ENCODE measurements around the gene PDCD2.
"Not testable (repeated sequence)": the region's sequence is repeated elsewhere in the genome, so short reads cannot be mapped to it uniquely, and the experiment has no call there.

PDCD2 gene

GRCh38 chr6:170584181-170584953 lies at the start of gene PDCD2:
PDCD2 (minus strand) TSS chr6:170584637; CDS start chr6:170584581, 56 bp downstream.
- DNase-seq: peak; percentile 89

DNA sequence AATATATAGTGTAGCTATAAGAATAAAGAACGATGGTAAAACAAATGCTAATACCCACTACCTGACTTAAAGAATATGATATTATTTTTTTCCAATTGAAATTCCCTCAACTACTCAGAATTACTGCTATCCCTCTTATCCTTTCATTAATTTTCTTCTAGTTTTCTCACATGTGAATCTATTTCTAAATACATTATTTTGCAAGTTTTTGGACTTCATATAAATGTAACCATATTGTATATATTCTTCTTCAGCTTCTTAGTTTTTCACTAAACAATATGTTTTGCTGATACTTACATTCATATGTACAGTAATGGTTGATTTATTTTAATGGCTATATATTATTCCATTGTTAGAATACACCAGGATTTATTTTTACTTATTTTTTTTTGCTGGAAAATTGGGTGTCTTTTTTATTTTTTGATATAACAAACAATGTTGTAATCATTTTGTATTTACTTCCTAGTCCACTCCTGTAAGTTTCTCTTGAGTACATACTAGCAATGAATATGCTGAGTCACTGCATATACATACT lies 31.6 kb upstream of the PDCD2 start:
- DNase-seq: not testable (repeated sequence)

- DNase-seq: not testable (repeated sequence)
Observed at GRCh38 chr6:170612256-170612804, 27.9 kb upstream of the PDCD2 start.

DNA sequence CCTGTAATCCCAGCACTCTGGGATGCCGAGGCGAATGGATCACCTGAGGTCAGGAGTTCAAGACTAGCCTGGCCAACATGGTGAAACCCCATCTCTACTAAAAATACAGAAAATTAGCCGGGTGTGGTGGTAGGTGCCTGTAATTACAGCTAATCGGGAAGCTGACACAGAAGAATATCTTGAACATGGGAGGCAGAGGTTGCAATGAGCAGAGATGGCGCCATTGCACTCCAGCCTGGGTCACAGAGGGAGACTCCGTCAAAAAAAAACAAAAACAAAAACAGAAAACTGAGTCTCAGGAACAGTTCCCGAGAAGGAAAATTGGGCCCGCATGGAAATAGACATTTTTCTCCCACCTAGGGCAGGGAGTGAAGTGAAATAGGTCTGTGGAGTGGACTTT lies 24.8 kb upstream of the PDCD2 start:
- not testable (repeated sequence) for DNase-seq

DNA sequence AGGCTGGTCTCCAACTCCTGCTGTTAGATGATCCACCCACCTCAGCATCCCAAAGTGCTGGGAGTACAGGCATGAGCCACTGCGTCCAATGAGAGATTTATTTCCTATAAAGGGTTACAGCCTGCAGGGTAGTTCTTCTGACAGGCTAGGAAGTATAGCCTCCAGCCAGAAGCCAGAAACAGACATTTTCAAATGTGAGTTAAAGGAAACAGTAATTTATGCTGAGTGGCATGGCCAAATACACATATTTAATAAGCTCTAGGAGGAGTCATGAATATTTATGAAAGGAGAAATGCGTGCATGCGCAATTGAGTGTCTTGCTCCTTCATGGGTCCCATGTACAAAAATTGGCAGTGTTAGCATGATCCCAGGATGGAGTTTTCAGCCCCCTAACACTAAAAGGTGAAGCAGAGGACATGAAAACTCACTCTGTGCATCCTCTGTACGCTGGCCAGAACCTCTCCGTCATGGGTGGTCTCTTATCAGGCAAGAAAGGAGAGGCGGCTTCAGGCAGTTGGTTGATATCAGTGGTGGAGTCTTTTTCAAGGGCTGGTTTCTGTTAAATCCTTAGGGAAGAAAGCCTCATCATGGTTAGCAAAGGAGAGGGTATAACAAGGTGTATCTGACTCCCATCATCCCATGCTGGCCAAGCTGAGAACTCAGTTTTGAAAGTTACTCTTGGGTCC lies 21.3 kb upstream of the PDCD2 start:
- DNase-seq: no peak

DNA sequence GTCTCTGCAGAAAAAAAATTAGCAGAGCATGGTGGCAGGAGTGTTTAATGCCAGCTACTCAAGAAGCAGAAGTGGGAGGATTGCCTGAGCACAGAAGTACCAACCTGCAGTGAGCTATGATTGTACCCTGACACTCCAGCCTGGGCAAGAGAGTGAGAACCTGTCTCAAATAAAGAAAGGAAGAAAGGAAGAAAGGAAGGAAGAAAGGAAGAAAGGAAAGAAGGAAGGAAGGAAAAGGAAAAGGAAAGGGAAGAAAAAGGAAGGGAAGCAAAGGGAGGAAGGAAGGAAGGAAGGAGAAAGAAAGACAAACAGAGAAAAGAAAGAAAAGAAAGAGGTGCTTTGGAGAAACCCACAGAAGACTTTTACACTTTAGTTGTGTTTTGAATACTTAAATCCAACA lies 12.8 kb upstream of the PDCD2 start:
- no peak for DNase-seq

- DNase-seq: no peak
Observed at GRCh38 chr6:170596426-170596825, 12.0 kb upstream of the PDCD2 start.

- no peak for DNase-seq
Observed at GRCh38 chr6:170590725-170591124, 6.3 kb upstream of the PDCD2 start.

DNA sequence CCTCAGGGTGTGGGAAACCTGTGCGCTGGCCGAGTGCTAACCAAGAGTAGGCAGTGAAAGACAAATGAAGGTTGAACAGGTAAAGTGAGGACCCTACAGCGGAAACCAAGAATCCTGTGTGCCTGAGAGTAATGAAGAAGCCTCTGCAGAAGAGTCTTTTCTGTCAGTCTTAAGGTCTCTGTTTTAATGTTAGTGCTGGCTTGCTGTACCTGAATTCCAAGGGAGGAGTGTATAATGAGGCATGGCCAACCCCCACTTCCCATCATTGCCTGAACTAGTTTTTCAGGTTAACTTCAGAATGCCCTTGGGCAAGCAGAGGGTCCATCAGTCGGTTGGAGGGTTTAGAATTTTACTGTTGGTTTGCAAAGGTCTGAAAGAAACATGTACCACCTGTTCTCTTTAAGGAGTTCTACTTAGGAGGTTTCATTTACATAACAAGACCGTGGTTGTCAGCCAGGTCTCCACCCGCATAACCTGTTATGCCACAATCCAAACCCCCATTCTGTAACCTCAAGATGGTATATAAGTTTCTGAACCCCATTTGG lies 589 bp upstream of the PDCD2 start:
- DNase-seq: no peak

DNA sequence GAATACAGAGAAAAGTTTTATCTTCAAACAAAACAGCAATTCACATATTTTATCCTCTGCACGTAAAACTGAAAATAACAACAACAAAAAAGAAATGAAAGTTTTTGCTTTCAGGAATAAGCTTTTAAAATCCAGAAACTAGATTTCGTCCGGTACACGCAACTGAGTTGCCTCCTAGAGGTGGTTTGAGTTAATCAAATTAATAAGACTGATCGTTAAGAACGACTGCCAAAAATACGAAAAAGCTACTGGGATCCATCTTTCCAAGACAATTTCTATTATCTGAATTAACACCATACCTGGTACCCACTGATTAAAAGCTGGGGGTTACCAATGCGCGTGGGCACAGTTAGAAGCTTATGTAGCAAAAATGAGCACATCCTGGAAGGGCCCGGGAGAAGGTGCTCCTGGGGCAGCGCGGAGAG lies 669 bp downstream of the PDCD2 start:
- DNase-seq: no peak

GRCh38 chr6:170578909-170579308 lies 5.5 kb downstream of the PDCD2 start:
- no peak for DNase-seq

DNA sequence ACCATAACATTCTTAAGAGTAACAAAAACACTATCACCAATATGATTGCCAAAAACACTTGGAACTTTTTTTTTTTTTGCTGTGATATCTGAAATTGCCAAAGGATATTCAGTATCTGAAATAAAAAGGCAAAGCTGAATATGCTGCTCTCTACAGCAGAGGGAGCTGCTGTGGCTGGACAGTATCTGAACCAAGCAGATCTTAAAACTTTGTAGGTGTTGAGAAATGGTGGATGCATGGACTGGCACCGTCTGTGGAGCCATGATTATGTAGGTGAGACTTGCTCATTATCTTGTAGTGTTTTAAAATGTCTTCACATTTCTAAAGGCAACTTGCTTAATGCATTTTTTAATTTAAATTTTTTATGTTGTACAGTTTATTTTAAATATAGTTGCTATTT lies 9.2 kb downstream of the PDCD2 start:
- DNase-seq: no peak

GRCh38 chr6:170572704-170573466 lies 11.6 kb downstream of the PDCD2 start:
- DNase-seq: no peak

DNA sequence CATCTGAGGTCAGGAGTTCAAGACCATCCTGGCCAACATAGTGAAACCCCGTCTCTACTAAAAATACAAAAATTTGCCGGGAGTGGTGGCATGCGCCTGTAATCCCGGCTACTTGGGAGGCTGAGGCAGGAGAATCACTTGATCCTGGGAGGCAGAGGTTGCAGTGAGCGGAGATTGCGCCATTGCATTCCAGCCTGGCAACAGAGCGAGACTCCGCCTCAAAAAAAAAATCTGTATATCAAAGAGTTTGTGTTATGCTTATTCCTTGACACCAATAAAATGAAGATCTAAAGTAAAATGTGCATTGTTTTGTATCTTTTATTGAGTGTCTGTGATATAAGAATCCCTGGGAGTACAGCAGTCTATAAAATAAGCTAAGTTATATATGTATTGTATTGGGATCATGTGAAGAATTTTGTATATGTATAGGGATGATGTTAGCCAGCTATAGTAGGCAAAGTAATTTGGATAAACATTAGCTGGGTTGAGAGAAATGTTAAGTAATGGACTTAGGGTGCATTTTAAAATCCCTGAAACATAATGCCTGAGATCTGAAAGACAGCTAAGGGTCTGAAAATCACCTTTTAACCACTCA lies 19.4 kb downstream of the PDCD2 start:
- DNase-seq: no peak

DNA sequence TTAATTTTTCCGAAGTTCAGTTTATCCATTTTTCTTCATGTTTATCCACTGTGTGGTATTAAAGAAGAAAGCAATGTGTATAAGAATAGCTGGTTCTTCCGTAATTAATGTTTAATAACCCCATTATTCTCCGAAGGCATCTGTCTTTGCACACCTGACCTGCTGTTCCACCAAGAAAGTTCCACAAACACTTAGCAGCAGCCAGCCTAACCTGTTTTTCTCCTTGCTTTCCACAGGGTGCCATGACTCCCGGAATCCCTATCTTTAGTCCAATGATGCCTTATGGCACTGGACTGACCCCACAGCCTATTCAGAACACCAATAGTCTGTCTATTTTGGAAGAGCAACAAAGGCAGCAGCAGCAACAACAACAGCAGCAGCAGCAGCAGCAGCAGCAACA lies 22.9 kb downstream of the PDCD2 start:
- no peak for DNase-seq

- DNase-seq: no peak
Observed at GRCh38 chr6:170555305-170555704, 29.1 kb downstream of the PDCD2 start.

GRCh38 chr6:170554796-170555137 lies 29.7 kb downstream of the PDCD2 start:
- DNase-seq: no peak

- peak; percentile 96 for DNase-seq
Observed at GRCh38 chr6:170554013-170554795, 30.2 kb downstream of the PDCD2 start, which contains the start of gene TBP. TBP (plus strand) TSS chr6:170554369; CDS start chr6:170557030, 2,661 bp downstream.

DNA sequence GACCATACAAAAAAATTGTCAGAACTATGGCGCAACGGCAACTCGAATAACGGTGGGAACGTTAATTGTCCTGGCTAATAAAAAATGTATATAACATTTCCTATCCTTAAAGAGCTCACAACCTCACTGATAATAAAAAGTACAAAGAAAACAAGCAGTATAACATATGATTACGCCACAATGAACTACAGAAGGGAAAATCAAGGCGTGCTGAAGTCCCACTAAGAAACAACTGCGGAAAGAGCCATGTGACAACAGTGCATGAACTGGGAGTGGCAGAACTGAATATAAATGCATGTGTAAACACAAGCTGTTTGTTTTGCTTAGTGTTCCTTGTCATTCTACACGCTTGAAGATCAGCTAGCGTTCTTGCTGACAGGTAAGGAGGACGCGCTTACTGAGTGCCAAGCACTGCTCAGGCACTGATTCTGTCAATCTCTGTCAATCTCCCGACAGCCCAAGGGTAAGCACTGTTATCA lies 30.9 kb downstream of the PDCD2 start:
- no peak for DNase-seq

DNA sequence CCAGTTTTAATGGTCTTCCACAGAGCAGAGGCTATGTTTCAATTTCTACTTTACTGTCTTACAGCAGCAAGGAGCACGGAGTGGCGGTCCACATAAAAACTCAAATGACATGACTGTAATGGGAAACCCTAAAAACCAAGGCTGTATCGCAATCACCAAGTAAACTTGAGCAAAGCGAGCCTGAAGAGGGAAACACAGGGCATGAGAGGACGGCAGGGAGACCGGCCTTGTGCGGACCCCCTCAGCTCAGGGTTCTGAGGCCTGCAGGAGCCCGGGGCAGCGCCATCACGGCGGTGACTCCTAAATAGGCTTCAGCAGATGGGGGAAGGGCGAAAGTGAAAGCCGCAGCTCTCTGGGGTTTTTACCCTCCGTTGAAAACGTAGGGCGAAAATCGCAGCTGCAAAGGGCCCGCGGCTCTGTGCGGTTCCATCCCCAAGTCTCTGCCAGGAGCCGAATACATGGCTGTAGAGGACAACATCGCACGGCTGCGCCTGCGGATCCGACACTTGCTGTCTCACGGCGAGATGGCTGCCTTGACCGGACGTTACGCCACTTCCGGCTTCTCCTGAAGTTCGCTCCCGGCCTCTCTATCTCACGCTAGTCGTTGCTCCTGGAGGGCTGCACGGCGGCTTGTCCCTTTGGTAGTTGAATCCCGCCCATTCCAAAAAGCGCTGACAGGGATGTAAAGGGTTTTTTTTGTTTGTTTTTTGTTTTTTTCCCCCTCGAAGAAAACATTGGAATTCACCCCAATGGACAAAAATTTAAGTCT lies 31.5 kb downstream of the PDCD2 start, which contains the start of gene PSMB1:
TSS of gene PSMB1 (minus strand) at position 543 of the 769 bp plus-strand sequence. CDS start at position 478, 65 bp downstream.
- peak; percentile 72 for DNase-seq
